Subcutaneous abdominal adipose tissue (tissue), 5 donors: Measurements from ENCODE around the gene GADD45G.

Source experiments
- H3K27ac ChIP-seq: one replicate; pipeline ENCODE4 v1.7.0; 2013; ENCODE audit warnings: low read depth, mild to moderate bottlenecking, inconsistent platforms, low read length, moderate library complexity
- H3K27me3 ChIP-seq, 5 donors: one replicate each; pipeline ENCODE4 v1.7.0; 2013; ENCODE audit warnings: low read length in 5 of 5, inconsistent platforms in 1 of 5; ENCODE audit not compliant: control insufficient read depth in 5 of 5, insufficient read depth in 4 of 5
- H3K36me3 ChIP-seq, 5 donors: one replicate each; pipeline ENCODE4 v1.7.0; 2013; ENCODE audit warnings: low read length in 5 of 5; ENCODE audit not compliant: control insufficient read depth in 5 of 5, insufficient read depth in 5 of 5
- H3K4me1 ChIP-seq, 5 donors: one replicate each; pipeline ENCODE4 v1.7.0; 2013; ENCODE audit warnings: low read length in 5 of 5, mild to moderate bottlenecking in 3 of 5, moderate library complexity in 1 of 5; ENCODE audit not compliant: control insufficient read depth in 5 of 5, insufficient read depth in 5 of 5
- H3K4me3 ChIP-seq, 5 donors: one replicate each; pipeline ENCODE4 v1.7.0; 2013; ENCODE audit warnings: low read length in 5 of 5, low read depth in 1 of 5
- H3K9ac ChIP-seq, 5 donors: one replicate each; pipeline ENCODE4 v1.7.0; 2013; ENCODE audit warnings: low read length in 5 of 5, mild to moderate bottlenecking in 4 of 5, moderate library complexity in 3 of 5
- H3K9me3 ChIP-seq, 5 donors: one replicate each; pipeline ENCODE4 v1.7.0; 2013; ENCODE audit warnings: low read length in 5 of 5; ENCODE audit not compliant: control insufficient read depth in 5 of 5
- donor health status: healthy.
- donor health status: healthy.
- donor health status: healthy.
- donor health status: healthy.
- donor health status: healthy.

Gene GADD45G

DNA sequence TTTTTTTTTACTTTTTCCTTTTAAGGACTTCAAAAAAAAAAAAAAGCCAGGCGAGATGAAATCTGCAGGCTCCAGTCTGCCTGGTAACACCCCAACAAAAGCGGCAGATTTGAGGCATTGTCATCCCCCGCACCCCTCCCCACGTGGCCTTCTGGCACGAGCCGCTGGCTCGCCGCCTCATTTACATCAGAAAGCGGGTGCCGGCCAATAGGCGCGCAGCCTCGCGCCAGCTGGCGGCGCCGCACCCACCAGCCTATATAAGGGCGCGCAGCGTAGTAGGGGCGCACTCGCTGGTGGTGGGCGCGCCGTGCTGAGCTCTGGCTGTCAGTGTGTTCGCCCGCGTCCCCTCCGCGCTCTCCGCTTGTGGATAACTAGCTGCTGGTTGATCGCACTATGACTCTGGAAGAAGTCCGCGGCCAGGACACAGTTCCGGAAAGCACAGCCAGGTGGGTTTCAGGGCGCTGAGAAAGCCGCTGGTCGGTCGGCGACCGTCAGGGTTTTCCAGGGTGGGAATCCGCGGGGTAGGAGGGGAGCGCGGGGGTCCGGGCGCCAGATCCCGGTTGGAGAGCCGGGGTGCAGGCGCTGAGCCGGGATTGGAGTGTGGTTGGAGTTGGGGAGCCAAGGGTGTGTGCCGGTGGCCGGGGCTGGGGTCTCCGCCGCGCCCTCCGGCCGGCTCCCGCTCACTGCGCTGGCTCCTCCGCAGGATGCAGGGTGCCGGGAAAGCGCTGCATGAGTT is at the start of gene GADD45G:
TSS of gene GADD45G (plus strand) at position 284 of the 736 bp plus-strand sequence. CDS start at position 394, 110 bp downstream.
- Histone ChIP-seq H3K4me1 (peaks cover 3 to 43% (median 37%) of the 10 kb centered on the region in 5 donors), H3K36me3 (no peaks in the 10 kb centered on the region), H3K27ac (peak within 1 kb of the TSS; percentile 52), H3K4me3 (peak within 1 kb of the TSS in 4 of 5 donors; percentile 71 to 82 (median 74)), H3K9ac (peak within 1 kb of the TSS in 4 of 5 donors; percentile 56 to 67 (median 66)), H3K9me3 (no peaks in the 10 kb centered on the region), H3K27me3 (no peaks in the 10 kb centered on the region)

GRCh38 chr9:89555036-89555415 is 49.8 kb upstream of the GADD45G start:
- H3K4me3 ChIP-seq, result no peak overlapping the region
- no peak overlapping the region for H3K9ac ChIP-seq
- no peaks in the 10 kb centered on the region for H3K9me3 ChIP-seq
- peaks cover 0 to 15% (median 3%) of the 10 kb centered on the region in 5 donors for H3K27me3 ChIP-seq
- H3K27ac ChIP-seq, result no peak overlapping the region
- no peaks in the 10 kb centered on the region for H3K36me3 ChIP-seq
- H3K4me1 ChIP-seq, result peaks cover 0 to 32% (median 8%) of the 10 kb centered on the region in 5 donors

DNA sequence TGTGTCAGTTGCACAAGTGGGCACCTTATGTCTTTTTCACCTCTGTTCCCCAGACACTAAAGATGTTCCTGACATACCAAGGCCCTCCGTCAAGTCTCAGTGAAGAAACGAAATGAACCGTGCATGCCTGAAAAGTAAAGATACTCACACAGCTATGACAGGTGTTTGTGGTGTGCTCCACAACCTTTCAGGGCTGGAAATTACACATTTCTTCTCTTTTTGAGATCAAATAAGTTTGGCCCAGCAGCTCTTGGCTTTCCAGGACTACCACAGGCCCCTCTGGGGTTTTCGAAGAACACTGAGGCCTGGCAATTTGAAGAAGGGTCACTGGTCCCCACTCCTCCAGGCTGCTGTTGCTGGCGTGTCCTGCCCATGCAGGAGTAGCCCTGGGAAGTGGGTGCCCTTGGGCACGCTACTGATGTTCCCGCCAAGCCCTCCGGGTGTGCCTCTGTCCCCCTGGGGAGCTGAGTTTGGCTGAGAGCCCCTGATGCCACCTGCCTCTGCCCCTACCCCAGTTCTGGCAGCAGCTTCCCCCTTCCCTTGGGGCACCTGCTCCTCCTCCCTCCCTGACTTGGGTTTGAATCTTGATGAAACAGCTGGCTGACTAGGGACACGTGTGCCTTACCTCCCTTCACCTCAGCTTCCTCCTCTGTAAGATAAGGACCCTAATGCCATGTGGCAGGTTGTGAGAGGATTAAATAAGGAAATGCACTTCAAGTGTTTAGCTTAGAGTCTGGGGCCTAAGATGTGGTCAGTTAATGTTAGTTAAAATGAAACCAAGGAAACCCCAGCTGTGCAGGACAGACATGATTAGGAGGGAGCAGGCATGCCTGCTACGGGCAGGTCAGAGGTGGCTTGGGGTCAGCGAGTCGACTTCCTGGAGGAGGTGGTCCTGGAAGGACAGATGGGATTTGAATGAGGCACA is 49.1 kb upstream of the GADD45G start:
- H3K9ac ChIP-seq, result no peak overlapping the region
- H3K4me1 ChIP-seq, result peaks cover 0 to 32% (median 8%) of the 10 kb centered on the region in 5 donors
- H3K36me3 ChIP-seq, result no peaks in the 10 kb centered on the region
- no peak overlapping the region for H3K27ac ChIP-seq
- H3K4me3 ChIP-seq, result peak overlapping the region in 1 of 5 donors; percentile 8
- H3K27me3 ChIP-seq, result peaks cover 0 to 15% (median 3%) of the 10 kb centered on the region in 5 donors
- no peaks in the 10 kb centered on the region for H3K9me3 ChIP-seq

DNA sequence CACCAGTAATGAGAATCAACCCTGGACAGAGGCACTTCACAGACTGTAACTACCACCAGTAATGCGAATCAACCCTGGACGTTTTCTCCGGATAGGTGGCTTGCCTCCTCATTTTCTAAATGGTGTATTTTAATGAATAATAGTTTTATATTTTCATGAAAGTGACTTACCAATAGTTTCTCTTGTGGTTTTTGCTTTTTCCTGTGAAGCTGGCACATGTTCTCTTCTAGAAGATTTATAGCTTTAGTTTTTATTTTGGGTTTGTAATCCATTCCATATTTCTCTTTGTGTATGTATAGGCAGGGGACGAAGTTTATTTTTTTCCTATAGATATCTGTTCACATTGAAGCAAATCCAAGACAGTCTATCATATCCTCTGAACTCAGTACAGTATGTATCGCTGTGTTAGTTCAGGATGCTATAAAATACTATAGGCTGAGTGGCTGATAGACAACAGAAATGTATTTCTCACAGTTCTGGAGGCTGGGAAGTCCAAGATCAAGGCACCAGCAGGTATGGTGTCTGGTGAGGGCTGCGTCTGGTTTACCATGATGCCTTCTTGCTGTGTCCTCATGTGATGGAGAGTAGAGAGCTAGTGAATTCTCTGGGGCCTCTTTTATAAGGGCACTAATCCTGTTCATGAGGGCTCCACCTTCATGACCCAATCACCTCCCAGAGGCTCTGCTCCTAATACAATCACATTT is 46.5 kb upstream of the GADD45G start:
- Histone ChIP-seq H3K27ac (no peak overlapping the region), H3K27me3 (peaks cover 0 to 15% (median 4%) of the 10 kb centered on the region in 5 donors), H3K4me1 (peaks cover 0 to 31% (median 8%) of the 10 kb centered on the region in 5 donors), H3K36me3 (no peaks in the 10 kb centered on the region), H3K9ac (no peak overlapping the region), H3K4me3 (no peak overlapping the region), H3K9me3 (no peaks in the 10 kb centered on the region)

- Histone ChIP-seq H3K9me3 (no peaks in the 10 kb centered on the region), H3K4me3 (no peak overlapping the region), H3K36me3 (no peaks in the 10 kb centered on the region), H3K27ac (no peak overlapping the region), H3K27me3 (peaks cover 0 to 12% (median under 1%) of the 10 kb centered on the region in 5 donors), H3K4me1 (peaks cover 0 to 25% (median 8%) of the 10 kb centered on the region in 5 donors), H3K9ac (no peak overlapping the region)
Observed at GRCh38 chr9:89558948-89559347, 45.9 kb upstream of the GADD45G start.

DNA sequence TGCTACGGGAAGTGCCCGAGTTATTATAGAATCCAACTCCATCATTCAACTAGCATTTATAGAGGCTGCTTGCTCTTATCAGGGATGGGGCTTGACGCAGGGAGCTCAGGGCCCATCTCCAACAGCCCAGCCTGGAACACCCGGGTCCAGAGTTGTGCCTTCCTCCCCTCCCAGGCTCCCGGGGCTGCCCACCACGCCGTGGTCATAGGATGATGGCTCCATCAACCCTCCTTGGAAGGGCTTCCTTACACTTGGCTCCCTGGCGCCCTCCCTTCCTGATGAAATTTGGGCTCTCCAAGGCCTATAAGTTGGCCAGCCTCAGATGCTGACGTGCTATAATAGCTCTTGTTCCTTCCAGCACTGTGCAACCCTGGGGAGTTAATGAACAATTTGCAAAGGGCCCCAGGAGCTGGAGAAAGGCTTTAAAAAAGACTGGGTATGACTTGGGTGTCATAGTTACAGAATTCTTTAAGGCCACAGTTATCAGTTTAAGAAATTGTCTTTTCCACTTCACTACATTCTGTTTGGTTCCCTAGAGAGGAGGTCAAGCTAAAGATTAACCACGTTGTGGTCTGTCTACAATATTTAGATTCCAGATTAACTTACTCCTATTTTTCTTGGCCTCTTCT is 42.5 kb upstream of the GADD45G start:
- no peak overlapping the region for H3K4me3 ChIP-seq
- no peak overlapping the region for H3K27ac ChIP-seq
- H3K9me3 ChIP-seq, result peaks cover 0 to 3% (median 0%) of the 10 kb centered on the region in 5 donors
- no peaks in the 10 kb centered on the region for H3K36me3 ChIP-seq
- no peak overlapping the region for H3K9ac ChIP-seq
- H3K27me3 ChIP-seq, result peaks cover 0 to 11% (median 6%) of the 10 kb centered on the region in 5 donors
- H3K4me1 ChIP-seq, result no peaks in the 10 kb centered on the region

DNA sequence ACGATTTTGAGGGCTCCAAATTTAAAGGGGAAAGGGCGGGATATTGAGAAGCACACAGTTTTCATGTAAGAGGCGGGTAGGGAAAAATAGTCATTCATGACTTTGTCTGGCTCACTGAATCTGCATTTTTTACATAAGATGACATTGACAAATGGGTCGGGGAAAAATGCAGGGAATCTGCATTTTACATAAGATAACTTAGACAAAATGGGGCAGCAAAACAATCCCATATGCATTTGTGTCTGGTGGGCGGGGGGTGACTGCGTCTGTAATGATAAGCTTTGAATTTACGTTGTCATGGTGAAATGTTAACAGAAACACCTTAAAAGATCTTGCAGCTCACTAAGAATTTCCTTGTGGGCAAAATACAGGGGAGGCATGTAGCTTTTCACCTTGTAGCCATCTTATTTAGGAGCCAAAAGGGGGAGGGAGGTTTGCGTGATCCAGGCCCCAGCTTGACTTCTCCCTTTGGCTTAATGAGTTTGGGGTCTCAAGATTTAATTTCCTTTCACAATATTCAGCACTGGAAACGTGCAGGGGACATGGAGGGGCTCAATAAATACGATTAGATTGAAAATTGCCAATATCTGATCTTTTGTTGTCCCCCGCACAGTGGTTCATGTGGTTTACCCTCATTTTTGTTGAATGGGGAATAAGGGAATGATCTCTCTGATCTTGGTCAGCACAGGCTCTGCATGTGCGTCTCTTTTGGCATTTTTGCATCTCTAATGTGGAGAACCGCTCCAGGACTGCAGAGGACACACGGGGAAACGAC is 41.1 kb upstream of the GADD45G start:
- no peak overlapping the region for H3K9ac ChIP-seq
- peaks cover 0 to 7% (median 4%) of the 10 kb centered on the region in 5 donors for H3K27me3 ChIP-seq
- H3K36me3 ChIP-seq, result no peaks in the 10 kb centered on the region
- no peaks in the 10 kb centered on the region for H3K4me1 ChIP-seq
- no peak overlapping the region for H3K4me3 ChIP-seq
- H3K27ac ChIP-seq, result no peak overlapping the region
- peaks cover 0 to 3% (median 0%) of the 10 kb centered on the region in 5 donors for H3K9me3 ChIP-seq

GRCh38 chr9:89564346-89564878 is 40.4 kb upstream of the GADD45G start:
- no peak overlapping the region for H3K27ac ChIP-seq
- H3K27me3 ChIP-seq, result peaks cover 0 to 7% (median 3%) of the 10 kb centered on the region in 5 donors
- no peaks in the 10 kb centered on the region for H3K4me1 ChIP-seq
- no peak overlapping the region for H3K4me3 ChIP-seq
- no peaks in the 10 kb centered on the region for H3K36me3 ChIP-seq
- peaks cover 0 to 3% (median 0%) of the 10 kb centered on the region in 5 donors for H3K9me3 ChIP-seq
- no peak overlapping the region for H3K9ac ChIP-seq
